ENCODE results near the gene USH1C. TPM values are rescaled to one million over a fixed set of nuclear protein-coding genes. Genes with fewer than 3 reads are reported as not detected.
A peak's percentile ranks its signal among the peaks of the same experiment; 100 is the strongest.

USH1C gene
- total RNA-seq, 1 donor from 2014 or later = not detected

DNA sequence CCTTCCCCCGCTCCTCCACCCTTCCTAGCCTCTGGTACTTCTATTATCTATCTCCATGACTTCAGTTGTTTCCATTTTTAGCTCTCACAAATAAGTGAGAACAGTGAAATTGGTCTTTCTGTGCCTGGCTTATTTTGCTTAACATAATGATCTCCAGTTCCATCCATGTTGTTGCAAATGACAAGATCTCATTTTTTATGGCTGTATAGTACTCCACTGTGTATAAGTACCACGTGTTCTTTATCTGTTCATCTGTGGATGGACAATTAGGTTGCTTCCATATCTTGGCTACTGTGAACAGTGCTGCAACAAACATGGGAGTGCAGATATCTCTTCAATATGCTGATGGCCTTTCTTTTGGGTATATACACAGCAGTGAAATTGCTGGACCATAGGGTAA lies 60.7 kb downstream of the USH1C start:
- Mint-ChIP-seq H3K27me3 (ENCODE audit: unreplicated experiment) (peaks cover 11% of the 10 kb centered on the region), H3K4me3 (ENCODE audit: unreplicated experiment) (no peak overlapping the region), H3K36me3 (ENCODE audit: unreplicated experiment) (no peaks in the 10 kb centered on the region), H3K27ac (ENCODE audit: unreplicated experiment) (no peak overlapping the region), H3K4me1 (ENCODE audit: low read depth, unreplicated experiment) (no peaks in the 10 kb centered on the region), H3K9me3 (ENCODE audit: unreplicated experiment) (peaks cover 3% of the 10 kb centered on the region)
- DNase-seq = no peak
- TF ChIP-seq, protein P1, sequence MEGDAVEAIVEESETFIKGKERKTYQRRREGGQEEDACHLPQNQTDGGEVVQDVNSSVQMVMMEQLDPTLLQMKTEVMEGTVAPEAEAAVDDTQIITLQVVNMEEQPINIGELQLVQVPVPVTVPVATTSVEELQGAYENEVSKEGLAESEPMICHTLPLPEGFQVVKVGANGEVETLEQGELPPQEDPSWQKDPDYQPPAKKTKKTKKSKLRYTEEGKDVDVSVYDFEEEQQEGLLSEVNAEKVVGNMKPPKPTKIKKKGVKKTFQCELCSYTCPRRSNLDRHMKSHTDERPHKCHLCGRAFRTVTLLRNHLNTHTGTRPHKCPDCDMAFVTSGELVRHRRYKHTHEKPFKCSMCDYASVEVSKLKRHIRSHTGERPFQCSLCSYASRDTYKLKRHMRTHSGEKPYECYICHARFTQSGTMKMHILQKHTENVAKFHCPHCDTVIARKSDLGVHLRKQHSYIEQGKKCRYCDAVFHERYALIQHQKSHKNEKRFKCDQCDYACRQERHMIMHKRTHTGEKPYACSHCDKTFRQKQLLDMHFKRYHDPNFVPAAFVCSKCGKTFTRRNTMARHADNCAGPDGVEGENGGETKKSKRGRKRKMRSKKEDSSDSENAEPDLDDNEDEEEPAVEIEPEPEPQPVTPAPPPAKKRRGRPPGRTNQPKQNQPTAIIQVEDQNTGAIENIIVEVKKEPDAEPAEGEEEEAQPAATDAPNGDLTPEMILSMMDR (IDR thresholded peaks at IDR 0.05; ENCODE audit: partially characterized antibody, unreplicated experiment) = no peak

DNA sequence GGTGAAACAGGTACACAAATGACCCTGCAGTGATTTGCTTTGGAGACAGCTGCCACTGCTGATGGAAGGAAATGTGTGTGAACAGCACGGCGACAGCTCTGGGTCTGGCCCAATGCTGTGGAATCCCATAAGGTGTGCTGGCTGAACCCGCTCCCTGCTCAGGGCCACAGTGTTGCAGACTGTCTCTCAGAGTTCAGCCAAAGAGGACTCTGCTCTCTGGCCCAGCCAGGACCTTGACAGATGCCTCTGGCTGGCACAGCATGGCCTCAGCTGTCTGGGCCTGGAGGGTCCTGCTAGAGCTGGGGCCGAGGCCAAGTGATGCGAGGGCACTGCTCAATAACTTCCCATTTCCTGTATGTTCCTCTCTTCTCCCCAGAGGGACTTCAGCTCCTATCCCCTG lies 62.3 kb downstream of the USH1C start:
- TF ChIP-seq, protein P1 (IDR thresholded peaks at IDR 0.05; ENCODE audit: partially characterized antibody, unreplicated experiment) = no peak
- Mint-ChIP-seq H3K9me3 (ENCODE audit: unreplicated experiment) (peaks cover 3% of the 10 kb centered on the region), H3K4me1 (ENCODE audit: low read depth, unreplicated experiment) (no peaks in the 10 kb centered on the region), H3K4me3 (ENCODE audit: unreplicated experiment) (no peak overlapping the region), H3K27ac (ENCODE audit: unreplicated experiment) (no peak overlapping the region), H3K27me3 (ENCODE audit: unreplicated experiment) (peaks cover 11% of the 10 kb centered on the region), H3K36me3 (ENCODE audit: unreplicated experiment) (no peaks in the 10 kb centered on the region)
- DNase-seq = no peak

DNA sequence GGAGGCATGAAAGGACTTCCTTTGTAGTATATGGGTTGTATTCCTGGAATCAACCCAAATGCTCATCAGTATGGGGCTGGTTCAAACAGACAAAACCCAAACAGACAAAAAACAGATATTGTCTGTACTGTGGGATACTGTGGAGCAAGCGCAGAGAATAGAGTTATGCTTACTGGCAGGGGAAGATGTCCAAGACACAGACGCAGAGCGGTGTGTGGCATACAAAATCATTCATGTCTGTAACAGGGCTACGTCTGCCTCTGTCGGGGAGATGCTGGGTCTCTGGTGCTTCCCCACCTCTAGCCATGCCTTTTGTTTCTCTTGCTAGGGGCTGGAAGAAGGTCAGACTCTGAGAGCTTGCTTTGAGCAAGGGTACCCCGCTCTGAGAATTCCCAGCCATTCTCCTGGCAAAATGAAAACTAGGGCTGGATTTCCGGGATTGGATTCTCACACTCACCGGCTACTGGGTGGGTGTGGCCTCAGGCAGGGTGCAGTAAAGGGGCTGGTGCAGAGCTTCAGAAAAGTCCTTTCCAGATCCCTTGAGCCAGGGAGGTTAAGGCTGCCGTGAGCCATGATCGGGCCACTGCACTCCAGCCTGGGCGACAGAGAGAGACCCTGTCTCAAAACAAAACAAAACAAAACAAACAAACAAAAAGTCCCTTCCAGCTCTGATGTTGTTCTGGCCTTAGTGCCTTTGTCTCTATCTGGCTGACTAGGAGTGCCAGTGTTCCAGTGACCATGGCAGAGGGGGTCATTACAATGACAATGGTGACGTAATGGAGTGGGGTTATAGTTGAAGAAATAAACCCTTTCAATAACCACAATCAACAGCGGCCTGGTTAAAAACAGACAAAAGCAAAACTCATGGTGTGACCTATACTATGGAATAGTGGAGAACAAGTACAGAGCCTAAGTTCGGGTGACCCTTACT lies 64.7 kb downstream of the USH1C start:
- TF ChIP-seq, protein P1 (IDR thresholded peaks at IDR 0.05; ENCODE audit: partially characterized antibody, unreplicated experiment) = no peak
- H3K27me3 Mint-ChIP-seq (ENCODE audit: unreplicated experiment) = peaks cover 17% of the 10 kb centered on the region
- H3K27ac Mint-ChIP-seq (ENCODE audit: unreplicated experiment) = no peak overlapping the region
- H3K36me3 Mint-ChIP-seq (ENCODE audit: unreplicated experiment) = no peaks in the 10 kb centered on the region
- peak; percentile 72 for DNase-seq
- H3K4me1 Mint-ChIP-seq (ENCODE audit: low read depth, unreplicated experiment) = peaks cover 4% of the 10 kb centered on the region
- no peak overlapping the region for H3K4me3 Mint-ChIP-seq (ENCODE audit: unreplicated experiment)
- peaks cover 2% of the 10 kb centered on the region for H3K9me3 Mint-ChIP-seq (ENCODE audit: unreplicated experiment)

DNA sequence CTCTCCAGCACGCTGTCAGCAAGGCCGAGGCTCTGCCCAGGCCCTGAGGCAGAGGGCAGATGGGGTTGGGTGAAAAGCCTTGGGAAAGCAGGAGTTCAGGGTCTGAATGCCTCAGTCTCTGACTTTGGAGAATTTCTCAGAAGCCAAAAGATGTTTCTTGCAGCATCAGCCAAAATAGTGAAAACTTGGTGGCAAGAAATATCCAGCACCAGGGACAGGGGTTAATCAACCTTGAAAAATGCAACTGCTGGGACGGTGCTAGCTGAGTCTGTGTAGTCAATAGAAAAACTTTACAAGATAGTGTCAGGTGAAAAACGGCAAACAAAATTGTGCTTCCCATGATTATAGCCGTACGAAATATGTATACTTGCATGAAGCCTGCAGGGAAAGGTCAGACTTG lies 66.1 kb downstream of the USH1C start:
- H3K36me3 Mint-ChIP-seq (ENCODE audit: unreplicated experiment) = no peaks in the 10 kb centered on the region
- peaks cover 19% of the 10 kb centered on the region for H3K27me3 Mint-ChIP-seq (ENCODE audit: unreplicated experiment)
- no peaks in the 10 kb centered on the region for H3K9me3 Mint-ChIP-seq (ENCODE audit: unreplicated experiment)
- peak; percentile 31 for DNase-seq
- peaks cover 16% of the 10 kb centered on the region for H3K4me1 Mint-ChIP-seq (ENCODE audit: low read depth, unreplicated experiment)
- TF ChIP-seq, protein P1 (IDR thresholded peaks at IDR 0.05; ENCODE audit: partially characterized antibody, unreplicated experiment) = no peak
- H3K27ac Mint-ChIP-seq (ENCODE audit: unreplicated experiment) = no peak overlapping the region
- no peak overlapping the region for H3K4me3 Mint-ChIP-seq (ENCODE audit: unreplicated experiment)

DNA sequence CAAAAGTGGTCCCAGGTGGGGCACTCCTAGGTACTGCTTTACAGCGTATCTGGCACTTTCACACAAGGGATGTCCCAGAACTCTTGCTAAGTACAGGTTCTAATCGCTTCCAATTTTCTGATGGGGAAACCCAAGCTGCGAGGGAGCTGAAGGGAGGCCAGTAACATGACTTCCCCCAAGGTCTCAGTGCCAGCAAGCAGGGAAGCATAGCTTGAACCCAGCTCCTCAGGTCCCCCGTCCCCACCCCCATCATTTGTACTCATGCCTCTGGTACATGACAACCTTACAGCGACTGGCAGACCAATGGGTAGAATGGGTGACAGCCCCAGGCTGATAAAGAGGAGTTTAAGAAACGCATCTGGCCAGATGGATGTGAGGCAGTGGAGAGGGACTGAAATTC lies 66.9 kb downstream of the USH1C start:
- H3K27ac Mint-ChIP-seq (ENCODE audit: unreplicated experiment) = no peak overlapping the region
- H3K4me3 Mint-ChIP-seq (ENCODE audit: unreplicated experiment) = peak overlapping the region; percentile 37
- peaks cover 2% of the 10 kb centered on the region for H3K9me3 Mint-ChIP-seq (ENCODE audit: unreplicated experiment)
- no peaks in the 10 kb centered on the region for H3K36me3 Mint-ChIP-seq (ENCODE audit: unreplicated experiment)
- TF ChIP-seq, protein P1 (IDR thresholded peaks at IDR 0.05; ENCODE audit: partially characterized antibody, unreplicated experiment) = no peak
- no peak for DNase-seq
- peaks cover 23% of the 10 kb centered on the region for H3K4me1 Mint-ChIP-seq (ENCODE audit: low read depth, unreplicated experiment)
- H3K27me3 Mint-ChIP-seq (ENCODE audit: unreplicated experiment) = peaks cover 19% of the 10 kb centered on the region
